GM10266 (cell line): ENCODE measurements around the gene MEIS3.
"Not testable (repeated sequence)": the region's sequence is repeated elsewhere in the genome, so short reads cannot be mapped to it uniquely, and the experiment has no call there.

Experiments used
- DNase-seq: peaks from one replicate; pipeline ENCODE4 v3.0.0; 2012; ENCODE audit errors: extremely low spot score
- TF ChIP-seq, protein P1 (sequence below): IDR thresholded peaks from 2 replicates; pipeline ENCODE4 v1.5.1; 2012; ENCODE audit warnings: mild to moderate bottlenecking, low read depth; ENCODE audit not compliant: control insufficient read depth, insufficient read depth; ENCODE audit errors: missing control alignments

The MEIS3 gene

DNA sequence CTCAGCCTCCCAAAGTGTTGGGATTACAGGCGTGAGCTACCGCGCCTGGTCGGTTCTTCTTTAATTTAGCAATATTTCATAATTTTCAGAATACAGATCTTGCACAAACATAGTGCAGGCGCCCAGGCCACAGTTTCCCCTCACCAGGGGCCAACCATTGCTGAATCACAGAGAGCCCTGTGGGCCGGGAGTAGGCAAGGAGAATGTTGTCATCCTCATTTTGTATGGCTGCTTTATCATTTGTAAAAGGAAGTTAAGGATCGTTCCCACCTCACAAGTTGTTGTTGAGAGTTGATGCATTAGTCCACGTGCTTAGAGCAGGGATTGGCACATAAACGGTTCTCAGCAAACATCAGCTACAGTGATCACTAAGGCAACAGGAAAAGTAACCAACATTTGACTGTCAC lies 30.2 kb downstream of the MEIS3 start:
- DNase-seq = no peak
- TF ChIP-seq, protein P1, sequence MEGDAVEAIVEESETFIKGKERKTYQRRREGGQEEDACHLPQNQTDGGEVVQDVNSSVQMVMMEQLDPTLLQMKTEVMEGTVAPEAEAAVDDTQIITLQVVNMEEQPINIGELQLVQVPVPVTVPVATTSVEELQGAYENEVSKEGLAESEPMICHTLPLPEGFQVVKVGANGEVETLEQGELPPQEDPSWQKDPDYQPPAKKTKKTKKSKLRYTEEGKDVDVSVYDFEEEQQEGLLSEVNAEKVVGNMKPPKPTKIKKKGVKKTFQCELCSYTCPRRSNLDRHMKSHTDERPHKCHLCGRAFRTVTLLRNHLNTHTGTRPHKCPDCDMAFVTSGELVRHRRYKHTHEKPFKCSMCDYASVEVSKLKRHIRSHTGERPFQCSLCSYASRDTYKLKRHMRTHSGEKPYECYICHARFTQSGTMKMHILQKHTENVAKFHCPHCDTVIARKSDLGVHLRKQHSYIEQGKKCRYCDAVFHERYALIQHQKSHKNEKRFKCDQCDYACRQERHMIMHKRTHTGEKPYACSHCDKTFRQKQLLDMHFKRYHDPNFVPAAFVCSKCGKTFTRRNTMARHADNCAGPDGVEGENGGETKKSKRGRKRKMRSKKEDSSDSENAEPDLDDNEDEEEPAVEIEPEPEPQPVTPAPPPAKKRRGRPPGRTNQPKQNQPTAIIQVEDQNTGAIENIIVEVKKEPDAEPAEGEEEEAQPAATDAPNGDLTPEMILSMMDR = no peak

GRCh38 chr19:47388721-47389120 lies 30.6 kb downstream of the MEIS3 start:
- not testable (repeated sequence) for DNase-seq

DNA sequence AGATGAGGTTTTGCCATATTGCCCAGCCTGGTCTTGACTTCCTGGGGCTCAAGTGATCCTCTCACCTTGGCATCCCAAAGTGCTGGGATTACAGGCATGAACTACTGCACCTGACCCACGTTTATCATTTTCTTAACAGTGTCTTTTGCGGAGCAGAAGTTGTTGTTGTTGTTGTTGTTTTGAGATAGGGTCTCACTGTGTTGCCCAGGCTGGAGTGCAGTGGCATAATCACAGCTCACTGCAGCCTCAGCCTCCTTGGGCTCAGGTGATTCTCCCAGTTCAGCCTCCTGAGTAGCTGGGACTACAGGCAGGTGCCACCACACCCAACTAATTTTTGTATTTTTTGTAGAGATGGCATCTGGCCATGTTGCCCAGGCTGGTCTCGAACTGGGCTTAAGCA lies 31.7 kb downstream of the MEIS3 start:
- DNase-seq = not testable (repeated sequence)

GRCh38 chr19:47386582-47386981 lies 32.7 kb downstream of the MEIS3 start:
- not testable (repeated sequence) for DNase-seq

GRCh38 chr19:47384533-47384932 lies 34.8 kb downstream of the MEIS3 start:
- DNase-seq = not testable (repeated sequence)

GRCh38 chr19:47383890-47384289 lies 35.4 kb downstream of the MEIS3 start:
- DNase-seq = not testable (repeated sequence)

DNA sequence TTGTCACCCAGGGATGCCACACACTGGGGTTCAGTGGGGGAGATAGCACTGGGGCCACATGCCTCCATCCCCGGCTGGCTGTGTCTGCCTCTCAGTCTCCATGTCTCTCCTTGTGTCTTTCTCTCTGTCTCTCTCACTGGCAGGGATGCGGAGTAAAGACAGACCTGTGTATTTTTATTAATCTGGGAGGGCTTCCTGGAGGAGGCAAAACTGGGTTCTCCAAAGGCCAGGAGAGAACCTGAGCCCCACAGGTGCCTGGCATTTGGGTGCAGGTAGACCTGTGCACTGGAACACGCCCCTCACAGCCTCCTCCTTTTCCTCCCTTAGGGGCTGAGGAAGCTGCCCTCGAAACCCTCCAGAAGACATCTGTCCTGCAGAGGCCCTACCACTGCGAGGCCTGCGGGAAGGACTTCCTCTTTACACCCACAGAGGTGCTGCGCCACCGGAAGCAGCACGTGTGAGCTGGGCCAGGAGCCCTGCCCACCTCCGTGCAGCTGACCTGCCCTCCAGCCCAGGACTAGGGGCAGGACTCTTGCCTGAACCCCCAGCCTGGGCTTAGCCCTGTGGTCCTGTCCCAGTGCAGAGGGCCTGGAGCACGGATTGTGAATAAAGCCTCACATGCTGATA lies 37.6 kb downstream of the MEIS3 start:
- TF ChIP-seq, protein P1 = no peak
- no peak for DNase-seq

GRCh38 chr19:47381121-47381520 lies 38.2 kb downstream of the MEIS3 start:
- TF ChIP-seq, protein P1 = no peak
- no peak for DNase-seq

DNA sequence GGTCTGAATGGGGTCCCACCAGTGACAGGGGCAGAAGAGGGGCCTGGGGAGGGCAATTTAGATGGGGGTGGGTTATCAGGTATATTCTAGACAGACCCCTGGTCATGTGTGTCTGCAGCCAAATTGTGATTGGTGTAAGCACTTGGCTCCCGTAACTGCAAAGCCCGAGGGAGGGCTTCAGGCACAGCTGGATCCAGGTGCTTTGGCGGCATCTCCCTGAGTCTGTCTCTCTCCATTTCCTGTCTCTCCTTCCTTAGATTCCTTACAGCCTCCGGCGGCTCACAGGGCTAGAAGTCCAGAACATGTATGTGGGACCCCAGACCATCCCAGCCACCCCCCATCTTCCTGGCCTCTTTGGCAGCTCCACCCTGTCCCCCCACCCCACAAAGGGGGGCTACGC lies 38.8 kb downstream of the MEIS3 start:
- TF ChIP-seq, protein P1 = no peak
- no peak for DNase-seq

GRCh38 chr19:47379381-47379938 lies 39.9 kb downstream of the MEIS3 start:
- no peak for DNase-seq
- TF ChIP-seq, protein P1 = no peak
